CD4-positive, alpha-beta T cell (primary cell): ENCODE data around the gene CD74. TPM values are rescaled to one million over a fixed set of nuclear protein-coding genes. Genes with fewer than 3 reads are reported as not detected.

ENCODE experiments used
- ATAC-seq: fragments of 200-7000 bp; cut with Tn5 transposase; one replicate; pipeline ENCODE4 v1.10.0; 2022; ENCODE audit warnings: mild to moderate bottlenecking; ENCODE audit not compliant: poor library complexity
- CTCF ChIA-PET: fragments of 350-600 bp; sonication (Branson Sonifier 250); formaldehyde crosslinking; loops from one replicate; lab custom pipeline; 2021; ENCODE audit warnings: antibody characterized with exemption, inconsistent platforms; lab: Charles Lee
- POLR2A ChIA-PET: fragments of 350-600 bp; sonication (Branson Sonifier 250); formaldehyde crosslinking; loops from one replicate; lab custom pipeline; 2021; ENCODE audit warnings: antibody characterized with exemption, inconsistent platforms; lab: Charles Lee
- DNase-seq, 14 experiments: peaks; one replicate each; pipeline ENCODE4 v3.0.0-alpha.2; 2013 to 2020; ENCODE audit warnings: mixed read lengths in 2 of 14
- H3K27ac ChIP-seq, 2 donors: one replicate each; pipeline versions ENCODE4 v1.5.1 to v1.7.0; 2013; ENCODE audit warnings: low read length in 2 of 2, low read depth in 1 of 2, mild to moderate bottlenecking in 1 of 2
- H3K27me3 ChIP-seq, 2 experiments: 1 replicate in 1 of 2; 2 replicates in 1 of 2; pipeline versions ENCODE4 v1.6.1 to v1.7.0; 2013; ENCODE audit warnings: low read length in 2 of 2, control low read depth in 1 of 2, mild to moderate bottlenecking in 1 of 2, moderate library complexity in 1 of 2; ENCODE audit not compliant: insufficient read depth in 2 of 2, control insufficient read depth in 1 of 2
- H3K36me3 ChIP-seq: one replicate; pipeline ENCODE4 v1.6.1; 2013; ENCODE audit warnings: low read length, control low read depth; ENCODE audit not compliant: insufficient read depth
- H3K4me1 ChIP-seq: one replicate; pipeline ENCODE4 v1.6.1; 2013; ENCODE audit warnings: low read length, control low read depth; ENCODE audit not compliant: insufficient read depth
- H3K4me3 ChIP-seq: one replicate; pipeline ENCODE4 v1.5.1; 2013; ENCODE audit warnings: mild to moderate bottlenecking, low read length, moderate library complexity
- H3K9me3 ChIP-seq, 2 experiments: 1 replicate in 1 of 2; 2 replicates in 1 of 2; pipeline versions ENCODE4 v1.6.1 to v1.7.0; 2013; ENCODE audit warnings: low read length in 2 of 2, mild to moderate bottlenecking in 2 of 2, control low read depth in 1 of 2, moderate library complexity in 1 of 2; ENCODE audit not compliant: control insufficient read depth in 1 of 2, insufficient read depth in 1 of 2
- H3K27ac Mint-ChIP-seq: one replicate; pipeline ENCODE4 v1.8.0; 2020; ENCODE audit warnings: mixed read lengths
- H3K27me3 Mint-ChIP-seq: one replicate; pipeline ENCODE4 v1.8.0; 2021; ENCODE audit warnings: mixed read lengths
- H3K36me3 Mint-ChIP-seq: one replicate; pipeline ENCODE4 v1.8.0; 2021; ENCODE audit warnings: low read depth, mixed read lengths
- H3K4me1 Mint-ChIP-seq: one replicate; pipeline ENCODE4 v1.8.0; 2021; ENCODE audit warnings: low read depth, mixed read lengths
- H3K4me3 Mint-ChIP-seq: one replicate; pipeline ENCODE4 v1.8.0; 2020; ENCODE audit warnings: mild to moderate bottlenecking, mixed read lengths
- H3K9me3 Mint-ChIP-seq: one replicate; pipeline ENCODE4 v1.8.0; 2020; ENCODE audit warnings: mixed read lengths
- CTCF ChIP-seq: fragments of 200-600 bp; IDR thresholded peaks from one replicate; pipeline ENCODE4 v1.8.0; 2022; ENCODE audit warnings: antibody characterized with exemption, mild to moderate bottlenecking
- intact Hi-C, 2 experiments: fragments of 100-400 bp; cut with DNase I in 1 of 2; cut with micrococcal nuclease in 1 of 2; formaldehyde crosslinking; loops; one replicate each; pipeline versions ENCODE4 v1.15.1 to v1.9.0; 2023 to 2025; cut with DNase I, micrococcal nuclease
- total RNA-seq, 174 experiments: library from RNA in 2 of 174; stranded (reverse) in 2 of 174; gene quantifications; one replicate each; pipeline ENCODE4 v1.2.3 and lab custom pipeline; 2021 to 2026

Gene CD74
- total RNA-seq, 2 experiments from 2014 or later: 299 to 303 TPM

- peaks cover 5% of the 10 kb centered on the region for H3K36me3 Mint-ChIP-seq
- Histone ChIP-seq H3K36me3 (peaks cover 4% of the 10 kb centered on the region), H3K27me3 (no peaks in the 10 kb centered on the region), H3K4me3 (no peak overlapping the region), H3K9me3 (no peaks in the 10 kb centered on the region), H3K27ac (no peak overlapping the region), H3K4me1 (peaks cover 36% of the 10 kb centered on the region)
- DNase-seq (no peak), ATAC-seq (no peak)
- TF ChIP-seq CTCF: no peak
- no peaks in the 10 kb centered on the region for H3K9me3 Mint-ChIP-seq
- POLR2A ChIA-PET: no interaction called here
- peaks cover 38% of the 10 kb centered on the region for H3K4me1 Mint-ChIP-seq
- intact Hi-C loops: loop anchor here (2.0 to 10.0 kb wide), 11 partner anchors 55 to 1417 kb away; partner anchors contain the start of genes G3BP1 (in 2 of the 2), CSNK1A1 (in 1 of the 2), GM2A (in 1 of the 2) and GRPEL2 (in 1 of the 2)
- no peak overlapping the region for H3K27ac Mint-ChIP-seq
- no peak overlapping the region for H3K4me3 Mint-ChIP-seq
- CTCF ChIA-PET: interaction anchor here (0.8 kb wide), 1 partner anchor 103 kb away, joined by 3 read pairs; no protein-coding TSS in a partner anchor
- H3K27me3 Mint-ChIP-seq: no peaks in the 10 kb centered on the region
Observed at GRCh38 chr5:150355791-150356190, 56.9 kb downstream of the CD74 start.

- Mint-ChIP-seq H3K27ac (no peak overlapping the region), H3K4me3 (no peak overlapping the region), H3K36me3 (no peaks in the 10 kb centered on the region), H3K4me1 (peaks cover 21% of the 10 kb centered on the region), H3K9me3 (no peaks in the 10 kb centered on the region), H3K27me3 (no peaks in the 10 kb centered on the region)
- H3K27ac ChIP-seq: no peak overlapping the region
- TF ChIP-seq CTCF: no peak
- DNase-seq: no peak
- peaks cover 24% of the 10 kb centered on the region for H3K4me1 ChIP-seq
- no peaks in the 10 kb centered on the region for H3K27me3 ChIP-seq
- no peak for ATAC-seq
- intact Hi-C loops: loop anchor here (5.0 to 10.0 kb wide), 4 partner anchors 191 to 1008 kb away; partner anchors contain the start of genes CSNK1A1 (in 1 of the 2) and GRPEL2 (in 1 of the 2)
- H3K9me3 ChIP-seq: no peaks in the 10 kb centered on the region
- ChIA-PET POLR2A (interaction anchor here (1.2 kb wide), 1 partner anchor 56 kb away, joined by 3 read pairs; no protein-coding TSS in a partner anchor), CTCF (no interaction called here)
- H3K36me3 ChIP-seq: no peaks in the 10 kb centered on the region
- H3K4me3 ChIP-seq: no peak overlapping the region
Observed at GRCh38 chr5:150353032-150353675, 59.6 kb downstream of the CD74 start.

DNA sequence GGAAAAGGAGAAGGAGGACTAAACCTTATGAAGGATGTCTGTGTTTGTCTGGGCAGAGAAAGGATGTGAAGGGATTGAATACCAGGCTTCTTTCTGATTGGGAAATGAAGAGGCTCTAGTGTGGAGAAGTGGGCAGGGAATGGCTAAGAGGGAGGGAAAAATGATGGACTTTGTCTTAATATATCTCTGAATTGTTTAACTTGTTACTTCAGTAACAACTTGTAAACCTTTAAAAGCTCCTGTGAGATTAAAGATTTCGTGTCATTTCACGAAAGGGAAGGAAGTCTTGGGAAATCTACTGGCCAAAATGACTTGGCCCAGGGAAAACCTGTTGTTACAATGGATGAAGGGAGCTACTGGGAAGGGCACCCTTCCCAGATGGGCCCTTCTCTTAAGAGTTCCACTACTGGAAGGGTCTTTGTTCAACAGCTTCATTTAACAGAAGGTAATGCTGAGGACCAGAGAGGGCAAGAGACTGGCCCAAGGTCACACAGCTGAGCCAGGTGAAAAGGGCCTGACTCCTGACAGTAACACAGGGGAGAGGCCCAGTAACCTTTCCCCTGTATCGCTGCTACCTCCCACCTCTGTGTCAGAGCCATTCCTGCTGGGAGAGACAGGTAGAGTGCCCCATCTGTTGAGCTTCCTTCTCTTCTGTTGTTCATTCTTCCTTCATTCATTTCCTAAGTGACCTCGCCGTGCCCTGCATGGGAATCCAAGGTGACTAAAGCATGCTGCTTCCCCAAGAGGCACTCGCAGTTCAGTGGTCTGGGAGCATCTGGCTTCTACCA is 60.3 kb downstream of the CD74 start:
- Mint-ChIP-seq H3K4me3 (no peak overlapping the region), H3K36me3 (no peaks in the 10 kb centered on the region), H3K4me1 (peaks cover 20% of the 10 kb centered on the region), H3K9me3 (no peaks in the 10 kb centered on the region), H3K27me3 (no peaks in the 10 kb centered on the region), H3K27ac (no peak overlapping the region)
- ATAC-seq (no peak), DNase-seq (no peak)
- no peak for TF ChIP-seq CTCF
- H3K27ac ChIP-seq: no peak overlapping the region
- intact Hi-C loops: loop anchor here (1.0 to 10.0 kb wide), 5 partner anchors 11 to 1008 kb away; partner anchors contain the start of genes CSNK1A1 (in 1 of the 2) and GRPEL2 (in 1 of the 2)
- no peaks in the 10 kb centered on the region for H3K9me3 ChIP-seq
- ChIA-PET CTCF (no interaction called here), POLR2A (interaction anchor here (1.8 kb wide), 1 partner anchor 60 kb away, joined by 7 read pairs; the partner anchor contains the start of gene CD74)
- no peaks in the 10 kb centered on the region for H3K36me3 ChIP-seq
- peaks cover 21% of the 10 kb centered on the region for H3K4me1 ChIP-seq
- H3K27me3 ChIP-seq: no peaks in the 10 kb centered on the region
- H3K4me3 ChIP-seq: no peak overlapping the region

Other genes with a start within 250 kb of the CD74 start
- not detected for gene CDX1, start 246.1 kb downstream of the CD74 start, total RNA-seq
- not detected for gene SLC6A7, start 222.8 kb downstream of the CD74 start, total RNA-seq
- under 1 TPM; 0.05 to 0.22 TPM for gene CAMK2A, start 123.1 kb downstream of the CD74 start, total RNA-seq
- under 1 TPM; 0.22 to 0.56 TPM for gene ARSI, start 110.0 kb downstream of the CD74 start, total RNA-seq
- gene TCOF1, start 55.2 kb downstream of the CD74 start, total RNA-seq: 10 to 100 TPM; 40.4 to 43.2 TPM
- gene RPS14, start 36.8 kb upstream of the CD74 start, total RNA-seq: 1,000 to 10,000 TPM; 5,224 to 5,317 TPM
- gene NDST1, start 95.2 kb upstream of the CD74 start, total RNA-seq: 1 to 10 TPM; 1.1 to 1.6 TPM
- under 1 TPM; 0.06 to 0.14 TPM for gene SYNPO, start 227.8 kb upstream of the CD74 start, total RNA-seq
- gene MYOZ3, start 248.3 kb upstream of the CD74 start, total RNA-seq: not detected